Prostate gland (tissue), 2 donors: ENCODE measurements around the gene CREBZF.

Experiments used
- POLR2A ChIP-seq: fragments of 450-650 bp; IDR thresholded peaks from one replicate; pipeline ENCODE4 v1.6.1; 2016; ENCODE audit warnings: antibody characterized with exemption, mild to moderate bottlenecking
- POLR2AphosphoS5 ChIP-seq: sonication (generic); formaldehyde crosslinking; IDR thresholded peaks from one replicate; pipeline ENCODE4 v1.6.1; 2017; ENCODE audit warnings: antibody characterized with exemption
- TF ChIP-seq, protein P1 (sequence below), 4 experiments: fragments of 200-600 bp in 2 of 4; fragments of 450-650 bp in 2 of 4; sonication (generic) in 2 of 4; IDR thresholded peaks; 1 replicate in 3 of 4; 2 replicates in 1 of 4; pipeline ENCODE4 v1.5.1; 2016 to 2019; ENCODE audit warnings: antibody characterized with exemption in 4 of 4, mild to moderate bottlenecking in 2 of 4, moderate library complexity in 2 of 4

- TF ChIP-seq, protein P1, sequence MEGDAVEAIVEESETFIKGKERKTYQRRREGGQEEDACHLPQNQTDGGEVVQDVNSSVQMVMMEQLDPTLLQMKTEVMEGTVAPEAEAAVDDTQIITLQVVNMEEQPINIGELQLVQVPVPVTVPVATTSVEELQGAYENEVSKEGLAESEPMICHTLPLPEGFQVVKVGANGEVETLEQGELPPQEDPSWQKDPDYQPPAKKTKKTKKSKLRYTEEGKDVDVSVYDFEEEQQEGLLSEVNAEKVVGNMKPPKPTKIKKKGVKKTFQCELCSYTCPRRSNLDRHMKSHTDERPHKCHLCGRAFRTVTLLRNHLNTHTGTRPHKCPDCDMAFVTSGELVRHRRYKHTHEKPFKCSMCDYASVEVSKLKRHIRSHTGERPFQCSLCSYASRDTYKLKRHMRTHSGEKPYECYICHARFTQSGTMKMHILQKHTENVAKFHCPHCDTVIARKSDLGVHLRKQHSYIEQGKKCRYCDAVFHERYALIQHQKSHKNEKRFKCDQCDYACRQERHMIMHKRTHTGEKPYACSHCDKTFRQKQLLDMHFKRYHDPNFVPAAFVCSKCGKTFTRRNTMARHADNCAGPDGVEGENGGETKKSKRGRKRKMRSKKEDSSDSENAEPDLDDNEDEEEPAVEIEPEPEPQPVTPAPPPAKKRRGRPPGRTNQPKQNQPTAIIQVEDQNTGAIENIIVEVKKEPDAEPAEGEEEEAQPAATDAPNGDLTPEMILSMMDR (IDR thresholded peaks at IDR 0.05) = no peak
- TF ChIP-seq POLR2A (no peak), POLR2AphosphoS5 (no peak)
These were observed 32.8 kb upstream of the CREBZF start for GRCh38 chr11:85697747-85698146.
